WTC11 (cell line): ENCODE results near the gene DSE. TPM values are rescaled to one million over a fixed set of nuclear protein-coding genes. Genes with fewer than 3 reads are reported as not detected.

Experiments used
- ATAC-seq: fragments of 200-7000 bp; cut with Tn5 transposase; 2 replicates; pipeline ENCODE4 v1.10.0; 2021; ENCODE audit warnings: mild to moderate bottlenecking, moderate library complexity
- CTCF ChIA-PET: fragments of 300-600 bp; sonication (Branson Sonifier 250); formaldehyde crosslinking; loops from one replicate; lab custom pipeline; 2021; ENCODE audit warnings: antibody characterized with exemption; lab: Charles Lee
- POLR2A ChIA-PET: fragments of 350-600 bp; sonication (Branson Sonifier 250); formaldehyde crosslinking; loops from one replicate; lab custom pipeline; 2021; ENCODE audit warnings: antibody characterized with exemption; lab: Charles Lee
- DNase-seq: peaks from one replicate; pipeline ENCODE4 v3.0.0; 2021; ENCODE audit warnings: low spot score
- H3K27ac Mint-ChIP-seq: 2 replicates; pipeline ENCODE4 v1.8.0; 2021; ENCODE audit warnings: mixed read lengths
- H3K27me3 Mint-ChIP-seq: 2 replicates; pipeline ENCODE4 v1.8.0; 2021; ENCODE audit warnings: low read depth, mild to moderate bottlenecking, moderate library complexity, mixed read lengths
- H3K36me3 Mint-ChIP-seq: 2 replicates; pipeline ENCODE4 v1.8.0; 2021; ENCODE audit warnings: mixed read lengths
- H3K4me1 Mint-ChIP-seq: 2 replicates; pipeline ENCODE4 v1.8.0; 2022; ENCODE audit warnings: mixed read lengths
- H3K4me3 Mint-ChIP-seq: 2 replicates; pipeline ENCODE4 v1.8.0; 2021; ENCODE audit warnings: mild to moderate bottlenecking, moderate library complexity, mixed read lengths
- H3K9me3 Mint-ChIP-seq: 2 replicates; pipeline ENCODE4 v1.8.0; 2021; ENCODE audit warnings: mixed read lengths
- AFF4 ChIP-seq: sonication (generic); formaldehyde crosslinking; IDR thresholded peaks from 2 replicates; pipeline ENCODE4 v1.8.1; 2023; ENCODE audit warnings: mild to moderate bottlenecking, missing genetic modification reagents, borderline replicate concordance
- ATF1 ChIP-seq: sonication (generic); formaldehyde crosslinking; IDR thresholded peaks from 2 replicates; pipeline ENCODE4 v1.8.1; 2023; ENCODE audit warnings: mild to moderate bottlenecking, moderate library complexity, missing genetic modification reagents
- ATF6 ChIP-seq: sonication (generic); formaldehyde crosslinking; IDR thresholded peaks from 2 replicates; pipeline ENCODE4 v1.8.1; 2023; ENCODE audit warnings: mild to moderate bottlenecking, missing genetic modification reagents
- FOXP1 ChIP-seq: sonication (generic); formaldehyde crosslinking; IDR thresholded peaks from 2 replicates; pipeline ENCODE4 v1.8.0; 2022; ENCODE audit warnings: missing genetic modification reagents, mild to moderate bottlenecking, moderate library complexity, borderline replicate concordance
- HMGXB4 ChIP-seq: sonication (generic); formaldehyde crosslinking; IDR thresholded peaks from 2 replicates; pipeline ENCODE4 v1.8.1; 2023; ENCODE audit warnings: mild to moderate bottlenecking, moderate library complexity, missing genetic modification reagents
- RELA ChIP-seq: sonication (generic); formaldehyde crosslinking; IDR thresholded peaks from 2 replicates; pipeline ENCODE4 v1.8.1; 2022; ENCODE audit warnings: missing genetic modification reagents, mild to moderate bottlenecking, borderline replicate concordance
- SMAD4 ChIP-seq: sonication (generic); formaldehyde crosslinking; IDR thresholded peaks from 2 replicates; pipeline ENCODE4 v1.8.0; 2022; ENCODE audit warnings: mild to moderate bottlenecking, missing genetic modification reagents
- SP1 ChIP-seq: sonication (generic); formaldehyde crosslinking; conservative IDR thresholded peaks from 2 replicates; pipeline ENCODE4 v1.8.1; 2022; ENCODE audit warnings: missing genetic modification reagents
- TEAD1 ChIP-seq: sonication (generic); formaldehyde crosslinking; IDR thresholded peaks from 2 replicates; pipeline ENCODE4 v1.8.0; 2022; ENCODE audit warnings: mild to moderate bottlenecking, missing genetic modification reagents
- ZBTB43 ChIP-seq: sonication (generic); formaldehyde crosslinking; IDR thresholded peaks from 2 replicates; pipeline ENCODE4 v1.8.1; 2023; ENCODE audit warnings: mild to moderate bottlenecking, missing genetic modification reagents
- ZNF219 ChIP-seq: sonication (generic); formaldehyde crosslinking; IDR thresholded peaks from 2 replicates; pipeline ENCODE4 v1.8.0; 2023; ENCODE audit warnings: missing genetic modification reagents, mild to moderate bottlenecking, borderline replicate concordance
- ZNF232 ChIP-seq: sonication (generic); formaldehyde crosslinking; IDR thresholded peaks from 2 replicates; pipeline ENCODE4 v1.8.0; 2022; ENCODE audit warnings: mild to moderate bottlenecking, missing genetic modification reagents
- ZNF671 ChIP-seq: fragments of 250-450 bp; sonication (Bioruptor Pico); IDR thresholded peaks from 2 replicates; pipeline ENCODE4 v1.8.0; 2021; ENCODE audit warnings: mild to moderate bottlenecking
- total RNA-seq: library from RNA; stranded (reverse); gene quantifications from 3 replicates; pipeline ENCODE4 v1.2.3, GENCODE V29; 2021
- TF ChIP-seq, protein P1 (sequence below): sonication (generic); formaldehyde crosslinking; IDR thresholded peaks from 2 replicates; pipeline ENCODE4 v1.8.1; 2022; ENCODE audit warnings: missing genetic modification reagents, borderline replicate concordance
- TF ChIP-seq, protein P2 (sequence below): sonication (generic); formaldehyde crosslinking; conservative IDR thresholded peaks from 2 replicates; pipeline ENCODE4 v1.8.1; 2023; ENCODE audit warnings: mild to moderate bottlenecking, low read depth, missing genetic modification reagents, moderate library complexity
- TF ChIP-seq, protein P3 (sequence below): sonication (generic); formaldehyde crosslinking; IDR thresholded peaks from 2 replicates; pipeline ENCODE4 v1.8.1; 2023; ENCODE audit warnings: mild to moderate bottlenecking, missing genetic modification reagents, moderate library complexity
- TF ChIP-seq, protein P4 (sequence below): fragments of 250-450 bp; sonication (Bioruptor Pico); IDR thresholded peaks from 2 replicates; pipeline ENCODE4 v1.9.0; 2021; ENCODE audit warnings: mild to moderate bottlenecking, borderline replicate concordance

Gene DSE
- total RNA-seq, 1 experiment from 2014 or later: 78.3 TPM

DNA sequence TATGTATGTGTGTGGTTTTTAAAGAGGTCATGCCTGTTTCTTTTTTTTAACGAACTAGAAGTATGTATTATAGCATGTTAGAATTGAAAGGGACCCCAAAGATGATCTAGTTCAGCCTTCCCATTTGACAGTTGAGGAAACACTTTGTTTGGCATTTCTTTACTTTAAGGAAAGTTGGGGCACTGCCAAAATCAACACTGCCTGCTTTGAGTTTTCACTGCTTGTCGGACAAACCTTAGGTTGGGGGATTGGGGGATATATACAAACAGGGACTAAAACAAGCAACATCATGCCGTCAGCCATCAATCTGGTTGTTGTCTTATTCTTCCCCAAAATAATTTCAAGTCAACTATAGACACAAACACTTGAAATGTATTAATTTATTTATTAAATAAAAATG lies 76.3 kb downstream of the DSE start:
- POLR2A ChIA-PET: interaction anchor here (0.7 kb wide), 2 partner anchors 12 to 61 kb away, joined by 3 read pairs; no protein-coding TSS in a partner anchor
- no peak overlapping the region for H3K4me3 Mint-ChIP-seq
- TF ChIP-seq ATF1 (no peak), ZBTB43 (no peak), ZNF219 (no peak), FOXP1 (CRISPR knock-in tag) (no peak), SP1 (CRISPR knock-in tag) (no peak), AFF4 (no peak), ZNF671 (CRISPR knock-in tag) (no peak), RELA (no peak), TEAD1 (CRISPR knock-in tag) (no peak), ATF6 (CRISPR knock-in tag) (no peak), ZNF232 (CRISPR knock-in tag) (no peak), SMAD4 (CRISPR knock-in tag) (no peak), HMGXB4 (CRISPR knock-in tag) (no peak)
- TF ChIP-seq, protein P1, sequence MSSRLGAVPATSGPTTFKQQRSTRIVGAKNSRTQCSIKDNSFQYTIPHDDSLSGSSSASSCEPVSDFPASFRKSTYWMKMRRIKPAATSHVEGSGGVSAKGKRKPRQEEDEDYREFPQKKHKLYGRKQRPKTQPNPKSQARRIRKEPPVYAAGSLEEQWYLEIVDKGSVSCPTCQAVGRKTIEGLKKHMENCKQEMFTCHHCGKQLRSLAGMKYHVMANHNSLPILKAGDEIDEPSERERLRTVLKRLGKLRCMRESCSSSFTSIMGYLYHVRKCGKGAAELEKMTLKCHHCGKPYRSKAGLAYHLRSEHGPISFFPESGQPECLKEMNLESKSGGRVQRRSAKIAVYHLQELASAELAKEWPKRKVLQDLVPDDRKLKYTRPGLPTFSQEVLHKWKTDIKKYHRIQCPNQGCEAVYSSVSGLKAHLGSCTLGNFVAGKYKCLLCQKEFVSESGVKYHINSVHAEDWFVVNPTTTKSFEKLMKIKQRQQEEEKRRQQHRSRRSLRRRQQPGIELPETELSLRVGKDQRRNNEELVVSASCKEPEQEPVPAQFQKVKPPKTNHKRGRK (CRISPR knock-in tag): no peak
- TF ChIP-seq, protein P2, sequence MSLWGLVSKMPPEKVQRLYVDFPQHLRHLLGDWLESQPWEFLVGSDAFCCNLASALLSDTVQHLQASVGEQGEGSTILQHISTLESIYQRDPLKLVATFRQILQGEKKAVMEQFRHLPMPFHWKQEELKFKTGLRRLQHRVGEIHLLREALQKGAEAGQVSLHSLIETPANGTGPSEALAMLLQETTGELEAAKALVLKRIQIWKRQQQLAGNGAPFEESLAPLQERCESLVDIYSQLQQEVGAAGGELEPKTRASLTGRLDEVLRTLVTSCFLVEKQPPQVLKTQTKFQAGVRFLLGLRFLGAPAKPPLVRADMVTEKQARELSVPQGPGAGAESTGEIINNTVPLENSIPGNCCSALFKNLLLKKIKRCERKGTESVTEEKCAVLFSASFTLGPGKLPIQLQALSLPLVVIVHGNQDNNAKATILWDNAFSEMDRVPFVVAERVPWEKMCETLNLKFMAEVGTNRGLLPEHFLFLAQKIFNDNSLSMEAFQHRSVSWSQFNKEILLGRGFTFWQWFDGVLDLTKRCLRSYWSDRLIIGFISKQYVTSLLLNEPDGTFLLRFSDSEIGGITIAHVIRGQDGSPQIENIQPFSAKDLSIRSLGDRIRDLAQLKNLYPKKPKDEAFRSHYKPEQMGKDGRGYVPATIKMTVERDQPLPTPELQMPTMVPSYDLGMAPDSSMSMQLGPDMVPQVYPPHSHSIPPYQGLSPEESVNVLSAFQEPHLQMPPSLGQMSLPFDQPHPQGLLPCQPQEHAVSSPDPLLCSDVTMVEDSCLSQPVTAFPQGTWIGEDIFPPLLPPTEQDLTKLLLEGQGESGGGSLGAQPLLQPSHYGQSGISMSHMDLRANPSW (CRISPR knock-in tag): no peak
- TF ChIP-seq, protein P3, sequence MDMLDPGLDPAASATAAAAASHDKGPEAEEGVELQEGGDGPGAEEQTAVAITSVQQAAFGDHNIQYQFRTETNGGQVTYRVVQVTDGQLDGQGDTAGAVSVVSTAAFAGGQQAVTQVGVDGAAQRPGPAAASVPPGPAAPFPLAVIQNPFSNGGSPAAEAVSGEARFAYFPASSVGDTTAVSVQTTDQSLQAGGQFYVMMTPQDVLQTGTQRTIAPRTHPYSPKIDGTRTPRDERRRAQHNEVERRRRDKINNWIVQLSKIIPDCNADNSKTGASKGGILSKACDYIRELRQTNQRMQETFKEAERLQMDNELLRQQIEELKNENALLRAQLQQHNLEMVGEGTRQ (CRISPR knock-in tag): no peak
- TF ChIP-seq, protein P4, sequence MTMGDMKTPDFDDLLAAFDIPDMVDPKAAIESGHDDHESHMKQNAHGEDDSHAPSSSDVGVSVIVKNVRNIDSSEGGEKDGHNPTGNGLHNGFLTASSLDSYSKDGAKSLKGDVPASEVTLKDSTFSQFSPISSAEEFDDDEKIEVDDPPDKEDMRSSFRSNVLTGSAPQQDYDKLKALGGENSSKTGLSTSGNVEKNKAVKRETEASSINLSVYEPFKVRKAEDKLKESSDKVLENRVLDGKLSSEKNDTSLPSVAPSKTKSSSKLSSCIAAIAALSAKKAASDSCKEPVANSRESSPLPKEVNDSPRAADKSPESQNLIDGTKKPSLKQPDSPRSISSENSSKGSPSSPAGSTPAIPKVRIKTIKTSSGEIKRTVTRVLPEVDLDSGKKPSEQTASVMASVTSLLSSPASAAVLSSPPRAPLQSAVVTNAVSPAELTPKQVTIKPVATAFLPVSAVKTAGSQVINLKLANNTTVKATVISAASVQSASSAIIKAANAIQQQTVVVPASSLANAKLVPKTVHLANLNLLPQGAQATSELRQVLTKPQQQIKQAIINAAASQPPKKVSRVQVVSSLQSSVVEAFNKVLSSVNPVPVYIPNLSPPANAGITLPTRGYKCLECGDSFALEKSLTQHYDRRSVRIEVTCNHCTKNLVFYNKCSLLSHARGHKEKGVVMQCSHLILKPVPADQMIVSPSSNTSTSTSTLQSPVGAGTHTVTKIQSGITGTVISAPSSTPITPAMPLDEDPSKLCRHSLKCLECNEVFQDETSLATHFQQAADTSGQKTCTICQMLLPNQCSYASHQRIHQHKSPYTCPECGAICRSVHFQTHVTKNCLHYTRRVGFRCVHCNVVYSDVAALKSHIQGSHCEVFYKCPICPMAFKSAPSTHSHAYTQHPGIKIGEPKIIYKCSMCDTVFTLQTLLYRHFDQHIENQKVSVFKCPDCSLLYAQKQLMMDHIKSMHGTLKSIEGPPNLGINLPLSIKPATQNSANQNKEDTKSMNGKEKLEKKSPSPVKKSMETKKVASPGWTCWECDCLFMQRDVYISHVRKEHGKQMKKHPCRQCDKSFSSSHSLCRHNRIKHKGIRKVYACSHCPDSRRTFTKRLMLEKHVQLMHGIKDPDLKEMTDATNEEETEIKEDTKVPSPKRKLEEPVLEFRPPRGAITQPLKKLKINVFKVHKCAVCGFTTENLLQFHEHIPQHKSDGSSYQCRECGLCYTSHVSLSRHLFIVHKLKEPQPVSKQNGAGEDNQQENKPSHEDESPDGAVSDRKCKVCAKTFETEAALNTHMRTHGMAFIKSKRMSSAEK (CRISPR knock-in tag): no peak

More for the DNA sequence above, 76.3 kb downstream of the DSE start:
- Mint-ChIP-seq H3K27ac (no peak overlapping the region), H3K9me3 (no peaks in the 10 kb centered on the region), H3K4me1 (peaks cover 28% of the 10 kb centered on the region), H3K27me3 (no peaks in the 10 kb centered on the region; the same call in 1 of the 2 replicates), H3K36me3 (no peaks in the 10 kb centered on the region)
- DNase-seq: no peak
- no peak for ATAC-seq
- CTCF ChIA-PET: interaction anchor here (1.9 to 3.3 kb wide), 2 partner anchors 159 kb away, joined by 6 to 21 read pairs; no protein-coding TSS in a partner anchor
